Medulla oblongata (tissue), 1 donor: Measurements from ENCODE around the gene VPS33A.

Experiments used
- DNase-seq: peaks from one replicate; pipeline ENCODE4 v3.0.0-alpha.2; 2015; ENCODE audit errors: extremely low spot score

VPS33A gene

GRCh38 chr12:122250536-122250935 lies 15.8 kb downstream of the VPS33A start:
- DNase-seq, result no peak

- no peak for DNase-seq
Measured at GRCh38 chr12:122250047-122250446, 16.2 kb downstream of the VPS33A start.

GRCh38 chr12:122245553-122245952 lies 20.7 kb downstream of the VPS33A start:
- no peak for DNase-seq

GRCh38 chr12:122244565-122245371 lies 21.5 kb downstream of the VPS33A start:
- DNase-seq, result no peak

GRCh38 chr12:122243965-122244364 lies 22.3 kb downstream of the VPS33A start:
- no peak for DNase-seq

- DNase-seq, result no peak
Measured at GRCh38 chr12:122238861-122239260, 27.4 kb downstream of the VPS33A start.

- DNase-seq, result no peak
Measured at GRCh38 chr12:122235741-122236140, 30.6 kb downstream of the VPS33A start.

GRCh38 chr12:122232691-122233090 lies 33.6 kb downstream of the VPS33A start:
- no peak for DNase-seq

GRCh38 chr12:122230798-122231197 lies 35.5 kb downstream of the VPS33A start:
- no peak for DNase-seq

- no peak for DNase-seq
Measured at GRCh38 chr12:122228092-122228491, 38.2 kb downstream of the VPS33A start.

GRCh38 chr12:122227341-122227740 lies 39.0 kb downstream of the VPS33A start:
- no peak for DNase-seq

GRCh38 chr12:122226366-122227125 lies 39.7 kb downstream of the VPS33A start:
- no peak for DNase-seq

GRCh38 chr12:122225683-122226365 lies 40.5 kb downstream of the VPS33A start, which contains the start of gene DIABLO:
DIABLO (minus strand) TSS chr12:122226052; CDS start chr12:122226014, 38 bp downstream.
- DNase-seq, result peak; percentile 100

- no peak for DNase-seq
Measured at GRCh38 chr12:122216445-122216844, 49.8 kb downstream of the VPS33A start.

GRCh38 chr12:122215771-122216170 lies 50.5 kb downstream of the VPS33A start:
- DNase-seq, result no peak

- DNase-seq, result no peak
Measured at GRCh38 chr12:122208073-122208820, 58.0 kb downstream of the VPS33A start.

GRCh38 chr12:122207391-122207790 lies 58.9 kb downstream of the VPS33A start:
- DNase-seq, result no peak

GRCh38 chr12:122206976-122207375 lies 59.3 kb downstream of the VPS33A start:
- no peak for DNase-seq

- DNase-seq, result no peak
Measured at GRCh38 chr12:122206111-122206881, 60.0 kb downstream of the VPS33A start.

GRCh38 chr12:122205053-122205925 lies 61.0 kb downstream of the VPS33A start:
- no peak for DNase-seq
